SK-N-SH (cell line): Measurements from ENCODE around the gene AMZ1. TPM values are rescaled to one million over a fixed set of nuclear protein-coding genes. Genes with fewer than 3 reads are reported as not detected.
"Not testable (repeated sequence)": the region's sequence is repeated elsewhere in the genome, so short reads cannot be mapped to it uniquely, and the experiment has no call there.

Experiments used
- CTCF ChIA-PET: fragments of 300-600, 350-600 bp; formaldehyde crosslinking; extraction: SDS; loops from one replicate; lab custom pipeline; 2021; lab: Yijun Ruan, JAX
- POLR2A ChIA-PET: fragments of 350-600 bp; sonication (Branson Sonifier 250); formaldehyde crosslinking; extraction: SDS; loops from one replicate; lab custom pipeline; 2020; ENCODE audit warnings: antibody characterized with exemption, inconsistent platforms; lab: Yijun Ruan, JAX
- DNase-seq: peaks from one replicate; pipeline ENCODE4 v3.0.0; 2012
- H2AFZ ChIP-seq: fragments of 200-600 bp; sonication (generic); 2 replicates; pipeline ENCODE4 v1.8.1; 2016; ENCODE audit warnings: antibody characterized with exemption, mild to moderate bottlenecking, low read depth
- H3F3A ChIP-seq: fragments of 200-600 bp; sonication (generic); replicated peaks from 2 replicates; pipeline ENCODE3; 2016; ENCODE audit warnings: antibody characterized with exemption, mild to moderate bottlenecking; ENCODE audit not compliant: insufficient read depth
- H3K27ac ChIP-seq, 2 experiments: fragments of 200-500 bp in 1 of 2; fragments of 200-600 bp in 1 of 2; sonication (Bioruptor generic) in 1 of 2; sonication (generic), shearing (Covaris generic) in 1 of 2; 2 replicates each; pipeline versions ENCODE4 v1.5.1 to v1.6.1; 2014 to 2016; ENCODE audit warnings: low read depth in 2 of 2, inconsistent platforms in 1 of 2, low read length in 1 of 2, mild to moderate bottlenecking in 1 of 2, mixed read lengths in 1 of 2
- H3K27me3 ChIP-seq: fragments of 200-600 bp; sonication (generic), shearing (Covaris generic); 2 replicates; pipeline ENCODE4 v1.6.1; 2016; ENCODE audit warnings: mixed run types; ENCODE audit not compliant: insufficient read depth
- H3K36me3 ChIP-seq, 2 experiments: fragments of 200-500 bp in 1 of 2; fragments of 200-600 bp in 1 of 2; sonication (Bioruptor generic) in 1 of 2; sonication (generic) in 1 of 2; replicated peaks in 1 of 2; 2 replicates each; pipeline versions ENCODE3 to v1.5.1; 2014 to 2016; ENCODE audit warnings: low read length in 1 of 2, mild to moderate bottlenecking in 1 of 2; ENCODE audit not compliant: insufficient read depth in 2 of 2, control insufficient read depth in 1 of 2
- H3K4me1 ChIP-seq, 2 experiments: fragments of 200-500 bp in 1 of 2; fragments of 200-600 bp in 1 of 2; sonication (Bioruptor generic) in 1 of 2; sonication (generic), shearing (Covaris generic) in 1 of 2; 2 replicates each; pipeline versions ENCODE4 v1.5.1 to v1.6.1; 2014 to 2016; ENCODE audit warnings: low read depth in 1 of 2, low read length in 1 of 2, mixed run types in 1 of 2; ENCODE audit not compliant: insufficient read depth in 2 of 2, control insufficient read depth in 1 of 2
- H3K4me2 ChIP-seq: fragments of 200-600 bp; sonication (generic), shearing (Covaris generic); 2 replicates; pipeline ENCODE4 v1.6.1; 2017; ENCODE audit warnings: mixed run types
- H3K4me3 ChIP-seq, 2 experiments: fragments of 200-500 bp in 1 of 2; fragments of 200-600 bp in 1 of 2; sonication (Bioruptor generic) in 1 of 2; sonication (generic), shearing (Covaris generic) in 1 of 2; 2 replicates each; pipeline versions ENCODE4 v1.5.1 to v1.8.1; 2014 to 2016; ENCODE audit warnings: low read depth in 2 of 2, inconsistent platforms in 1 of 2, low read length in 1 of 2, mild to moderate bottlenecking in 1 of 2, mixed read lengths in 1 of 2, moderate library complexity in 1 of 2
- H3K79me2 ChIP-seq: fragments of 200-600 bp; sonication (generic); 2 replicates; pipeline ENCODE4 v1.8.1; 2017; ENCODE audit warnings: mild to moderate bottlenecking; ENCODE audit not compliant: insufficient read depth
- H3K9ac ChIP-seq: fragments of 200-600 bp; sonication (generic); 2 replicates; pipeline ENCODE4 v1.6.1; 2017; ENCODE audit warnings: mixed run types
- H3K9me2 ChIP-seq: fragments of 200-600 bp; sonication (generic); 2 replicates; pipeline ENCODE4 v1.6.1; 2017; ENCODE audit warnings: mixed run types
- H3K9me3 ChIP-seq: fragments of 200-600 bp; sonication (generic); 2 replicates; pipeline ENCODE4 v1.6.1; 2017; ENCODE audit warnings: mixed run types, mild to moderate bottlenecking, moderate library complexity
- H4K20me1 ChIP-seq: fragments of 200-600 bp; sonication (generic); 2 replicates; pipeline ENCODE4 v1.6.1; 2017; ENCODE audit warnings: mild to moderate bottlenecking, mixed run types; ENCODE audit not compliant: insufficient read depth
- CTCF ChIP-seq: fragments of 200-600 bp; sonication (generic); IDR thresholded peaks from 2 replicates; pipeline ENCODE4 v1.6.1; 2017; ENCODE audit warnings: antibody characterized with exemption, mild to moderate bottlenecking, moderate library complexity
- ELF1 ChIP-seq: IDR thresholded peaks from 2 replicates; pipeline ENCODE4 v1.4.0; 2012
- EP300 ChIP-seq, 2 experiments: IDR thresholded peaks; 2 replicates each; pipeline versions ENCODE4 v1.4.0 to v1.6.1; 2012; ENCODE audit warnings: borderline replicate concordance in 1 of 2, low read depth in 1 of 2, low read length in 1 of 2
- FOSL2 ChIP-seq: IDR thresholded peaks from 2 replicates; pipeline ENCODE4 v1.4.0; 2012; ENCODE audit warnings: low read depth, mild to moderate bottlenecking, moderate library complexity, borderline replicate concordance
- FOXM1 ChIP-seq: IDR thresholded peaks from 2 replicates; pipeline ENCODE4 v1.4.0; 2012; ENCODE audit warnings: low read depth, mild to moderate bottlenecking
- GABPA ChIP-seq: IDR thresholded peaks from 2 replicates; pipeline ENCODE4 v1.4.0; 2012; ENCODE audit warnings: low read depth, mild to moderate bottlenecking
- MEF2A ChIP-seq: IDR thresholded peaks from 2 replicates; pipeline ENCODE4 v1.4.0; 2012; ENCODE audit warnings: low read depth, borderline replicate concordance
- PBX3 ChIP-seq: IDR thresholded peaks from 2 replicates; pipeline ENCODE4; 2012
- RCOR1 ChIP-seq: fragments of 150-350 bp; IDR thresholded peaks from 2 replicates; pipeline ENCODE4 v1.6.1; 2017; ENCODE audit warnings: antibody characterized with exemption, low read length
- RFX5 ChIP-seq: IDR thresholded peaks from 2 replicates; pipeline ENCODE4 v1.6.1; 2012; ENCODE audit warnings: mild to moderate bottlenecking, improper control_type of control experiment, low read length
- RXRA ChIP-seq: IDR thresholded peaks from 2 replicates; pipeline ENCODE4 v1.4.0; 2012; ENCODE audit warnings: low read depth, mild to moderate bottlenecking, borderline replicate concordance
- SIN3A ChIP-seq: IDR thresholded peaks from 2 replicates; pipeline ENCODE4 v1.6.1; 2012; ENCODE audit warnings: low read depth, mild to moderate bottlenecking, low read length, moderate library complexity, borderline replicate concordance
- TAF1 ChIP-seq: IDR thresholded peaks from 2 replicates; pipeline ENCODE4 v1.6.1; 2012; ENCODE audit warnings: low read depth, mild to moderate bottlenecking, low read length, moderate library complexity, borderline replicate concordance
- ZBTB33 ChIP-seq: IDR thresholded peaks from 2 replicates; pipeline ENCODE4 v1.4.0; 2012; ENCODE audit warnings: low read depth, borderline replicate concordance
- WGBS: methylation state at CpG from one replicate; pipeline ENCODE4 v1.1.6; 2017; ENCODE audit warnings: low lambda C conversion rate; 5-methylcytosine and 5-hydroxymethylcytosine counted together
- polyA plus RNA-seq, 3 experiments: library from polyadenylated mRNA; depleted of rRNA; stranded (reverse); fragments of >200 nt; gene quantifications; 2 replicates each; pipeline ENCODE4 v1.2.3, GENCODE V29; 2012
- TF ChIP-seq, protein P1 (sequence below): IDR thresholded peaks from 2 replicates; pipeline ENCODE4 v1.4.0; 2012; ENCODE audit warnings: low read depth
- TF ChIP-seq, protein P2 (sequence below): fragments of 150-350 bp; IDR thresholded peaks from 2 replicates; pipeline ENCODE4 v1.6.1; 2017; ENCODE audit warnings: antibody characterized with exemption, low read length, low read depth, borderline replicate concordance

Gene AMZ1
- polyA plus RNA-seq, 1 of the 3 experiments (the other 2 are of a cell fraction) = 0.15 TPM

DNA sequence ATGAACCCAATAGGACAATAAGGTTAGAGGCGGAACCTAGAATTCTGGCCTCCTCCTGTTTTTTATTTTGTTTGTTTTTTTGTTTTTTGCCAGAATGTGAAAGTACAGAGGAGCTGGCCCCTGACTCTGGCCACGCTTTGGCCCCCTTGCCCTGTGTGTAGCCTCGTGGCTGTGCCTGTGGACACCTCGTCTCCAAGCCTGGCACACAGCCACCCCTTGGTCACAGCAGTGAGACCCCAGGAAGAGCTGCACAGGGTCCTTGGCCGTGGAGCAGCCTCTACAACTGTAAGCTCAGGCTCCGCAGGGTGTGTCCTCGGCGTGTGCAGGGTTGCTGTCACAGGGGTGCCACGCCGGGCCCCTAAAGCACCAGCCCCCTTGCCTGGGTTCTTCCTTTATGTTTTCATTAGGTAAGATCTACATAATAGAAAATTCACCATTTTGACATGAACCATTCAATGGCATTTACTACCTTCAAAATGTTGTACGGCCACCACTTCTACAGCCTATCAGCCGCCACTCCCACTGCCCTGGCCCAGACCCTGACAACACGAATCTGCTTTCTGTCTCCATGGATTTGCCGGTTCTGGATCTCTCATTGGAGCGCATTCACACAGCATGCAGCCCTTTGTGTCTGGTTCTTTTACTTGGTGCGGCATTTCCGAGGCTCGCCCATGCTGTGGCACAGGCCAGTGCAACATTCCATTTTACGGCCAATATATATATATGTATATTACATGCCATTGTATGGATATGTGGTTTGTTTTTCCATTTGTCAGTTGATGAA, 51.0 kb downstream of the AMZ1 start:
- peaks cover 0 to 12% of the 10 kb centered on the region in 2 experiments; a peak in 1 of 4 replicates for H3K4me1 ChIP-seq
- CTCF ChIA-PET = interaction anchor here (1.1 to 2.9 kb wide), 3 partner anchors 12 to 22 kb away, joined by 4 to 14 read pairs (median 8); no protein-coding TSS in a partner anchor

GRCh38 chr7:2743523-2744185, 55.7 kb downstream of the AMZ1 start:
- H3K4me1 ChIP-seq, H3K9me2 ChIP-seq, H3K36me3 ChIP-seq, H3K27ac ChIP-seq, H3K4me2 ChIP-seq, H2AFZ ChIP-seq, H3K9ac ChIP-seq, H3K4me3 ChIP-seq, POLR2A ChIA-PET, H3K9me3 ChIP-seq, DNase-seq, H3K27me3 ChIP-seq, H3F3A ChIP-seq, H4K20me1 ChIP-seq: not testable (repeated sequence)
- H3K79me2 ChIP-seq = peaks cover 66% of the 10 kb centered on the region
- WGBS = 98% methylated on average over 19 of the region's 20 CpGs
- CTCF ChIA-PET = interaction anchor here (1.1 to 1.2 kb wide), 2 partner anchors 16 to 17 kb away, joined by 3 read pairs; no protein-coding TSS in a partner anchor

More for the DNA sequence above, 51.0 kb downstream of the AMZ1 start:
- Histone ChIP-seq H3K9me3 (no peaks in the 10 kb centered on the region), H3K27me3 (no peaks in the 10 kb centered on the region), H3K4me2 (no peak overlapping the region), H3K79me2 (peaks cover 47% of the 10 kb centered on the region; the same call in 1 of the 2 replicates), H3K4me3 (no peak overlapping the region), H3K36me3 (peaks cover 0 to 9% of the 10 kb centered on the region in 2 experiments), H2AFZ (no peak overlapping the region), H3K27ac (no peak overlapping the region), H3F3A (no peaks in the 10 kb centered on the region), H3K9ac (no peak overlapping the region), H3K9me2 (no peaks in the 10 kb centered on the region), H4K20me1 (peaks cover 11% of the 10 kb centered on the region)
- no peak for TF ChIP-seq GABPA
- no peak for TF ChIP-seq ZBTB33
- TF ChIP-seq, protein P1, sequence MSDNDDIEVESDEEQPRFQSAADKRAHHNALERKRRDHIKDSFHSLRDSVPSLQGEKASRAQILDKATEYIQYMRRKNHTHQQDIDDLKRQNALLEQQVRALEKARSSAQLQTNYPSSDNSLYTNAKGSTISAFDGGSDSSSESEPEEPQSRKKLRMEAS = no peak
- no peak for TF ChIP-seq PBX3
- TF ChIP-seq CTCF = no peak
- no peak for TF ChIP-seq SIN3A
- TF ChIP-seq RXRA = no peak
- TF ChIP-seq FOXM1 = no peak
- no peak for TF ChIP-seq RCOR1
- TF ChIP-seq TAF1 = no peak
- TF ChIP-seq EP300 (IDR thresholded peaks at IDR 0.05; ENCODE audit: borderline replicate concordance in 1 of 2, low read depth in 1 of 2, low read length in 1 of 2) = no peak
- TF ChIP-seq, protein P2, sequence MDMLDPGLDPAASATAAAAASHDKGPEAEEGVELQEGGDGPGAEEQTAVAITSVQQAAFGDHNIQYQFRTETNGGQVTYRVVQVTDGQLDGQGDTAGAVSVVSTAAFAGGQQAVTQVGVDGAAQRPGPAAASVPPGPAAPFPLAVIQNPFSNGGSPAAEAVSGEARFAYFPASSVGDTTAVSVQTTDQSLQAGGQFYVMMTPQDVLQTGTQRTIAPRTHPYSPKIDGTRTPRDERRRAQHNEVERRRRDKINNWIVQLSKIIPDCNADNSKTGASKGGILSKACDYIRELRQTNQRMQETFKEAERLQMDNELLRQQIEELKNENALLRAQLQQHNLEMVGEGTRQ = no peak
- TF ChIP-seq FOSL2 = no peak
- TF ChIP-seq RFX5 = no peak
- TF ChIP-seq ELF1 = no peak
- TF ChIP-seq MEF2A = no peak
- no peak for DNase-seq
- WGBS = 93% methylated on average over 19 of the region's 19 CpGs
- POLR2A ChIA-PET = interaction anchor here (0.5 kb wide), 1 partner anchor 187 kb away, joined by 5 read pairs; no protein-coding TSS in a partner anchor
